ENCODE measurements around the gene SPATS2. TPM values are rescaled to one million over a fixed set of nuclear protein-coding genes. Genes with fewer than 3 reads are reported as not detected.

SPATS2 gene
- total and polyA plus RNA-seq, 3 donors from 2014 or later, result 47.1 to 67.5 (median 65.0) TPM

GRCh38 chr12:49552899-49553298, 185.6 kb downstream of the SPATS2 start:
- Histone ChIP-seq H3K36me3 (ENCODE audit: low read depth, missing control alignments) (no peaks in the 10 kb centered on the region), H3K4me3 (no peak overlapping the region), H3K9me3 (no peaks in the 10 kb centered on the region), H3K4me1 (peaks cover 4% of the 10 kb centered on the region), H3K27me3 (no peaks in the 10 kb centered on the region), H3K27ac (no peak overlapping the region)
- intact Hi-C loops (cut with DNase I; ENCODE audit: low total_unique reads), result no loop called here
- 84 to 94% methylated on average over 8 of the region's 8 CpGs for WGBS, 2 donors
- TF ChIP-seq CTCF (IDR thresholded peaks at IDR 0.05) (no peak), POLR2A (IDR thresholded peaks at IDR 0.05) (no peak)
- DNase-seq, result no peak

GRCh38 chr12:49553512-49554088, 186.3 kb downstream of the SPATS2 start:
- no peaks in the 10 kb centered on the region for H3K9me3 ChIP-seq
- H3K4me1 ChIP-seq, result peaks cover 4% of the 10 kb centered on the region
- WGBS, 2 donors, result 76 to 91% methylated on average over 2 of the region's 2 CpGs
- H3K36me3 ChIP-seq (ENCODE audit: low read depth, missing control alignments), result no peaks in the 10 kb centered on the region
- intact Hi-C loops (cut with DNase I; ENCODE audit: low total_unique reads), result no loop called here
- TF ChIP-seq CTCF (IDR thresholded peaks at IDR 0.05) (peak in 2 of 3 experiments; percentile 12 to 18), POLR2A (IDR thresholded peaks at IDR 0.05) (no peak)
- no peaks in the 10 kb centered on the region for H3K27me3 ChIP-seq
- H3K27ac ChIP-seq, result no peak overlapping the region
- DNase-seq, result no peak
- no peak overlapping the region for H3K4me3 ChIP-seq

GRCh38 chr12:49554266-49554665, 187.0 kb downstream of the SPATS2 start:
- no peak overlapping the region for H3K27ac ChIP-seq
- H3K4me3 ChIP-seq, result no peak overlapping the region
- no peaks in the 10 kb centered on the region for H3K9me3 ChIP-seq
- no peaks in the 10 kb centered on the region for H3K36me3 ChIP-seq (ENCODE audit: low read depth, missing control alignments)
- DNase-seq, result no peak
- H3K4me1 ChIP-seq, result no peaks in the 10 kb centered on the region
- no peak for TF ChIP-seq POLR2A (IDR thresholded peaks at IDR 0.05)
- no peak for TF ChIP-seq CTCF (IDR thresholded peaks at IDR 0.05)
- 70 to 100% methylated on average over 1 to 15 of the region's 15 CpGs for WGBS, 2 donors
- H3K27me3 ChIP-seq, result no peaks in the 10 kb centered on the region
- intact Hi-C loops (cut with DNase I; ENCODE audit: low total_unique reads), result no loop called here

GRCh38 chr12:49555631-49556390, 188.5 kb downstream of the SPATS2 start:
- 89% methylated on average over 10 to 18 of the region's 18 CpGs for WGBS, 2 donors
- H3K36me3 ChIP-seq (ENCODE audit: low read depth, missing control alignments), result no peaks in the 10 kb centered on the region
- intact Hi-C loops (cut with DNase I; ENCODE audit: low total_unique reads), result no loop called here
- TF ChIP-seq CTCF (IDR thresholded peaks at IDR 0.05), result no peak
- no peak for TF ChIP-seq POLR2A (IDR thresholded peaks at IDR 0.05)
- no peaks in the 10 kb centered on the region for H3K4me1 ChIP-seq
- H3K9me3 ChIP-seq, result no peaks in the 10 kb centered on the region
- H3K27ac ChIP-seq, result no peak overlapping the region
- DNase-seq, result no peak
- no peaks in the 10 kb centered on the region for H3K27me3 ChIP-seq
- no peak overlapping the region for H3K4me3 ChIP-seq

Measured in testis (tissue), 3 donors.